ENCODE results near the gene EDN1. TPM values are rescaled to one million over a fixed set of nuclear protein-coding genes. Genes with fewer than 3 reads are reported as not detected.

EDN1 gene
- total RNA-seq = 10 to 100 TPM in 2 of 4 donors, 1 to 10 TPM in 2; 2.8 to 13.8 (median 7.7) TPM

DNA sequence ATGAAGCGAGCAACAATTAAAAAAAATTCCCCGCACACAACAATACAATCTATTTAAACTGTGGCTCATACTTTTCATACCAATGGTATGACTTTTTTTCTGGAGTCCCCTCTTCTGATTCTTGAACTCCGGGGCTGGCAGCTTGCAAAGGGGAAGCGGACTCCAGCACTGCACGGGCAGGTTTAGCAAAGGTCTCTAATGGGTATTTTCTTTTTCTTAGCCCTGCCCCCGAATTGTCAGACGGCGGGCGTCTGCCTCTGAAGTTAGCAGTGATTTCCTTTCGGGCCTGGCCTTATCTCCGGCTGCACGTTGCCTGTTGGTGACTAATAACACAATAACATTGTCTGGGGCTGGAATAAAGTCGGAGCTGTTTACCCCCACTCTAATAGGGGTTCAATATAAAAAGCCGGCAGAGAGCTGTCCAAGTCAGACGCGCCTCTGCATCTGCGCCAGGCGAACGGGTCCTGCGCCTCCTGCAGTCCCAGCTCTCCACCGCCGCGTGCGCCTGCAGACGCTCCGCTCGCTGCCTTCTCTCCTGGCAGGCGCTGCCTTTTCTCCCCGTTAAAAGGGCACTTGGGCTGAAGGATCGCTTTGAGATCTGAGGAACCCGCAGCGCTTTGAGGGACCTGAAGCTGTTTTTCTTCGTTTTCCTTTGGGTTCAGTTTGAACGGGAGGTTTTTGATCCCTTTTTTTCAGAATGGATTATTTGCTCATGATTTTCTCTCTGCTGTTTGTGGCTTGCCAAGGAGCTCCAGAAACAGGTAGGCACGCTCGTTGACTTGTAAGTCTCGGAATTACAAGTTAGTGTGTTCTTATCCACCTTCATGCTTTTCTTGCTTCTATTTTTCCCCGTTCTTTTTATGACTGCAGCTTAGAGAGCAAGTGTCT is at the start of gene EDN1:
Gene EDN1, plus strand, starts transcription at position 429 of the 888 bp plus-strand sequence. Its CDS starts 269 bp downstream, at position 698.
- TF ChIP-seq POLR2A (IDR thresholded peaks at IDR 0.05) = peak in 1 of 2 donors; percentile 23
- TF ChIP-seq, protein P1, sequence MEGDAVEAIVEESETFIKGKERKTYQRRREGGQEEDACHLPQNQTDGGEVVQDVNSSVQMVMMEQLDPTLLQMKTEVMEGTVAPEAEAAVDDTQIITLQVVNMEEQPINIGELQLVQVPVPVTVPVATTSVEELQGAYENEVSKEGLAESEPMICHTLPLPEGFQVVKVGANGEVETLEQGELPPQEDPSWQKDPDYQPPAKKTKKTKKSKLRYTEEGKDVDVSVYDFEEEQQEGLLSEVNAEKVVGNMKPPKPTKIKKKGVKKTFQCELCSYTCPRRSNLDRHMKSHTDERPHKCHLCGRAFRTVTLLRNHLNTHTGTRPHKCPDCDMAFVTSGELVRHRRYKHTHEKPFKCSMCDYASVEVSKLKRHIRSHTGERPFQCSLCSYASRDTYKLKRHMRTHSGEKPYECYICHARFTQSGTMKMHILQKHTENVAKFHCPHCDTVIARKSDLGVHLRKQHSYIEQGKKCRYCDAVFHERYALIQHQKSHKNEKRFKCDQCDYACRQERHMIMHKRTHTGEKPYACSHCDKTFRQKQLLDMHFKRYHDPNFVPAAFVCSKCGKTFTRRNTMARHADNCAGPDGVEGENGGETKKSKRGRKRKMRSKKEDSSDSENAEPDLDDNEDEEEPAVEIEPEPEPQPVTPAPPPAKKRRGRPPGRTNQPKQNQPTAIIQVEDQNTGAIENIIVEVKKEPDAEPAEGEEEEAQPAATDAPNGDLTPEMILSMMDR (IDR thresholded peaks at IDR 0.05) = peak in 3 of 4 experiments; percentile 29 to 50 (median 35)
- Histone ChIP-seq H3K27me3 (no peaks in the 10 kb centered on the region), H3K9me3 (no peaks in the 10 kb centered on the region), H3K27ac (peak within 1 kb of the TSS; percentile 38 to 47), H3K4me1 (no peaks in the 10 kb centered on the region), H3K4me3 (peak within 1 kb of the TSS; percentile 32 to 35), H3K36me3 (no peaks in the 10 kb centered on the region)
- peak; percentile 50 to 55 for DNase-seq
- intact Hi-C loops (cut with DNase I; ENCODE audit: low total_unique reads) = no loop called here

DNA sequence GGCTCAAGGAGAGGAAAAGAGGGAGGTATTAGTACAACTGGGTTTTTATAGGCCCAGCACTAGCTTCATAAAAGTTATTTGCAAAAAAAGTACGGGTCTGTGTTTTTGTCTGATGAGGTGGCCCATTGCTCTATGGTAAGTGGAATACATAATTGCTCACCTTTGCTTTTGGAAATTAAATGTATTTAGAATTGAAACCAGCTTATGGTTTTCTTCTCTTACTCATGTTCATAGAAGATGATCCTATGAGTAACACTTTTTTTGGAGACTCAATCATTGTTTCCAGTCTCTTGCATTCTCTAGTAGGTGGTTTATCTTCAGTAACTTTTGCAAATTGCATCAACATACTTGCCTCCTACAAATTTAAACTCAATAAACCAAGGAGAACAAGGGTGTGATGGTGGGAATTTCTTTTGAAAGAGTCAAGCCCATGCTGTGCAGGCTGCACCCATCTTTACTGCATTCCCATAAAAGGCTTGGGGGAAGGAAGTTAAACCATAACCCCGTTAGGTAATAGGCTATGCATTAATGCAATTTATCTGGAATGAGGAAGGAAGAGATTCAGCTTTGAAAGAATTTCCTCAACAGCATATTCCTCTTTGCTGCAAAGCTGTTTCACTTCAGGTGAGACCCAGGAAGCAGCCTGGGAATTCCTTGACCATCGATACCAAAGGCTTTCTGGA is 48.5 kb upstream of the EDN1 start:
- no peaks in the 10 kb centered on the region for H3K36me3 ChIP-seq
- intact Hi-C loops (cut with DNase I; ENCODE audit: low total_unique reads) = no loop called here
- no peaks in the 10 kb centered on the region for H3K9me3 ChIP-seq

DNA sequence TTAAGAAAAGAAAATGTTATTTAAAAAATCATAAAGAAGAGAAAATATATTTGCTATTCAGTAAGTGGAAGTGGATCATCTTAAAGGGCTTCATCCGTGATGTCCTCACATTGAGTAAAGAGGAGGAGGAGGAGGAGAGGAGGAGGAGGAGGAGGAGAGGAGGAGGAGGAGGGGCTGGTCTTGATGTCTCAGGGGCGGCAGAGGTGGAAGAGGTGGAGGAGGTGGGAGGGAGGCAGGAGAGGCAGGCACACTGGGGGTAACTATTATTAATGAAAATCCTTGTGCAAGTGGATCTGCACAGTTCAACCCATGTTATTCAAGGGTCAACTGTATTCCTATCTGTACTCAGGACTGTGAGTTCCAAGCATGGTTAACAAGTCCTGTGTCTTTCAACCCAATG is 47.0 kb upstream of the EDN1 start:
- intact Hi-C loops (cut with DNase I; ENCODE audit: low total_unique reads) = no loop called here
- TF ChIP-seq POLR2A (IDR thresholded peaks at IDR 0.05) = no peak
- Histone ChIP-seq H3K9me3 (no peaks in the 10 kb centered on the region), H3K27me3 (no peaks in the 10 kb centered on the region), H3K4me1 (no peaks in the 10 kb centered on the region), H3K36me3 (no peaks in the 10 kb centered on the region), H3K4me3 (no peak overlapping the region), H3K27ac (no peak overlapping the region)
- no peak for DNase-seq

More for the DNA sequence above, 48.5 kb upstream of the EDN1 start:
- DNase-seq = no peak
- Histone ChIP-seq H3K4me1 (no peaks in the 10 kb centered on the region), H3K27me3 (no peaks in the 10 kb centered on the region), H3K27ac (no peak overlapping the region), H3K4me3 (no peak overlapping the region)
- TF ChIP-seq, protein P1 (IDR thresholded peaks at IDR 0.05) = no peak

- H3K27me3 ChIP-seq = no peaks in the 10 kb centered on the region
- H3K4me3 ChIP-seq = no peak overlapping the region
- TF ChIP-seq POLR2A (IDR thresholded peaks at IDR 0.05) = no peak
- TF ChIP-seq, protein P1 (IDR thresholded peaks at IDR 0.05) = no peak
- H3K4me1 ChIP-seq = no peaks in the 10 kb centered on the region
- intact Hi-C loops (cut with DNase I; ENCODE audit: low total_unique reads) = no loop called here
- H3K36me3 ChIP-seq = no peaks in the 10 kb centered on the region
- DNase-seq = no peak
- no peak overlapping the region for H3K27ac ChIP-seq
- no peaks in the 10 kb centered on the region for H3K9me3 ChIP-seq
These were observed 44.8 kb upstream of the EDN1 start for GRCh38 chr6:12245360-12245759.

DNA sequence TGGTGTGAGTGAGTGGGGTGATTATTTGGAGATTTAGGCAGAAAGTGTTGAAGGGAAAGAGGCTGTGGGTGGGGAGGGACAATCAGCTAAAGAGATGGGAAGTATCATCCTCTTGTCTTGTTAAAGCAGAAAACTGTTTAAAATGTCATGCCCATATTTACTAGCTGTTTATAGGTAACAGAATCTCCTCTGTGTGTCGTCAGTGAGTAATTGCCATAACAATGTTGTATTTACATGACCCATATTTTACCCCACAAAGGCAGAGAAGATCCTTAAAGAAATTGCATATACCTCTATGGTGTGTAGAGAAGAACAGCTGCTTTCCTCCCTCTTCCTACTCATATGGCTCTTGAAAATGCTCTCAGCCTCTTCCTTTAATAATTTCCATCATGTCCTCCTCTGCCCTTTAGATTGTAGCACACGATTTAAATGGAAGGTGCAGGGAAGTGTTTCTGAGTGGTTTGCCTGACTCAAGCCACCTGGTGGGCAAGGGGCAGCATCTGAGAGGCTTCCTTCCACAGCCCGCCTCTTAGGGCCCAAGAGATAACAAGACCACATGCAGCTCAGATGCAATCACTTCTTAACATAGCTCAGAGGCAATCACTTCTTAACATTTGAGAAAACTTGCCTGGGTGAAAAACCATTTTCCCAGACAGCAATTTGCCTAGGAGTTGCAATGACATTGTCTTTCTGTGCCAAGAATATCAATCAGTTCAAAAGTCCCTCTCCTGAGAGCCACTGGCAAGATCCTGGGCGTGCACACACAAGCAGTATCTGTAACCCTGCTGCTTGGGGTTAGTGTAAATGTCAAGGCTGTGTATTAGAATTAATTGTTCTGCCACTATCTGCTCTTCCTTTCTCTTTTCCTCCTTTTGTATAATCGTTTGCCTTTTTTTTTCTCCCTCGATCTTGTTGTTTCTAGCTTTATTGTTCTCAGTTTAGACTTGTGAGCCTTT is 44.1 kb upstream of the EDN1 start:
- no peaks in the 10 kb centered on the region for H3K27me3 ChIP-seq
- intact Hi-C loops (cut with DNase I; ENCODE audit: low total_unique reads) = no loop called here
- no peak overlapping the region for H3K27ac ChIP-seq
- H3K4me1 ChIP-seq = no peaks in the 10 kb centered on the region
- TF ChIP-seq POLR2A (IDR thresholded peaks at IDR 0.05) = no peak
- TF ChIP-seq, protein P1 (IDR thresholded peaks at IDR 0.05) = no peak
- no peaks in the 10 kb centered on the region for H3K9me3 ChIP-seq
- no peaks in the 10 kb centered on the region for H3K36me3 ChIP-seq
- H3K4me3 ChIP-seq = no peak overlapping the region
- DNase-seq = no peak
